ENCODE measurements around the gene NDUFS6. TPM values are rescaled to one million over a fixed set of nuclear protein-coding genes. Genes with fewer than 3 reads are reported as not detected.

The NDUFS6 gene
- total and polyA plus RNA-seq, 2 of the 4 experiments (the other 2 are of a cell fraction), result 10.4 to 69.0 TPM

DNA sequence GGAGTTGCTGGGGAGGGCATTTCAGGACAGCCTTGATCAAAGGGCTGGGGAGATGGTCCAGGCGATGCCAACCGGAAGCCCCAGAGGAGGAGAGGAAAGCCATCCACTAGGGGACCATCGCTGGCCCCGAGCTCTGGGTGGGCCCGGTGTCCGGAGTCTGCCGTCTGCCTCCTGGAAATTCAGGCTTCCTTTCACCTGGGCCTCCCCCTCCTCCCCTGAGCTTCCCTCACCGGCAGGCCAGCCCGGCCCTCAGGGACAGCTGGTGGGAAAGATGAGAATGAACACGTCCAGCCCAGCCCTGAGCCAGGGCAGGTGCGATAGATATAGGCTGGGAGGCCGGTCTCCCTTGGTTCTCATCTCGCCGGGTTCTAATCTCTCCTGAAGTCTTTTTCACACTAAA, 64.3 kb downstream of the NDUFS6 start:
- no peak overlapping the region for H3K27ac ChIP-seq (ENCODE audit: insufficient read depth, low read length)
- H3K18ac ChIP-seq (ENCODE audit: low read depth, low read length), result no peak overlapping the region
- POLR2A ChIA-PET (ENCODE audit: unreplicated experiment), result no interaction called here
- no peak overlapping the region for H3K56ac ChIP-seq (ENCODE audit: extremely low read depth, insufficient read depth, low read length)
- no peak overlapping the region for H4K91ac ChIP-seq (ENCODE audit: insufficient read depth, low read depth, low read length)
- no peaks in the 10 kb centered on the region; the same call in 1 of the 2 replicates for H4K20me1 ChIP-seq (ENCODE audit: insufficient read depth, low read length)
- no peak overlapping the region for H3K4me3 ChIP-seq (ENCODE audit: insufficient read depth, low read depth, low read length)
- no peak overlapping the region for H2BK120ac ChIP-seq (ENCODE audit: low read depth, low read length)
- CTCF ChIA-PET, result interaction anchor here (0.7 kb wide), 1 partner anchor 431 kb away, joined by 3 read pairs; no protein-coding TSS in a partner anchor
- no peak overlapping the region for H3K4me2 ChIP-seq (ENCODE audit: low read depth, low read length)
- H3K9me1 ChIP-seq (ENCODE audit: insufficient read depth, low read length), result no peaks in the 10 kb centered on the region
- no peak overlapping the region for H2BK5ac ChIP-seq (ENCODE audit: low read depth, low read length, poor library complexity, severe bottlenecking)
- in situ Hi-C loops (cut with MboI; ENCODE audit: low sequenced_read_pairs) (no loop called here), dilution Hi-C loops (cut with HindIII; ENCODE audit: low sequenced_read_pairs, unreplicated experiment) (no loop called here), intact Hi-C loops (cut with micrococcal nuclease) (no loop called here)
- H4K8ac ChIP-seq (ENCODE audit: low read depth in 2 of 2, low read length in 2 of 2), result no peak overlapping the region
- H2AK5ac ChIP-seq (ENCODE audit: low read depth, low read length), result no peak overlapping the region
- BruUV-seq (replicated peaks), result no TSS peak
- no peaks in the 10 kb centered on the region for H3K79me1 ChIP-seq (ENCODE audit: low read depth in 1 of 2, low read length in 2 of 2)
- H3K14ac ChIP-seq (replicated peaks; ENCODE audit: low read depth, low read length), result no peak overlapping the region
- H3K4me1 ChIP-seq (ENCODE audit: control insufficient read depth, insufficient read depth, low read length), result no peaks in the 10 kb centered on the region
- H3K23ac ChIP-seq (ENCODE audit: low read depth, low read length), result no peak overlapping the region
- peaks cover 40% of the 10 kb centered on the region for H3K27me3 ChIP-seq (ENCODE audit: control insufficient read depth, insufficient read depth, low read length)
- H4K5ac ChIP-seq (ENCODE audit: low read depth, low read length), result no peak overlapping the region
- no peaks in the 10 kb centered on the region for H3K9me3 ChIP-seq (ENCODE audit: control insufficient read depth, insufficient read depth, low read length)
- H2BK20ac ChIP-seq (ENCODE audit: low read depth, low read length), result no peak overlapping the region
- TF ChIP-seq, protein P1, sequence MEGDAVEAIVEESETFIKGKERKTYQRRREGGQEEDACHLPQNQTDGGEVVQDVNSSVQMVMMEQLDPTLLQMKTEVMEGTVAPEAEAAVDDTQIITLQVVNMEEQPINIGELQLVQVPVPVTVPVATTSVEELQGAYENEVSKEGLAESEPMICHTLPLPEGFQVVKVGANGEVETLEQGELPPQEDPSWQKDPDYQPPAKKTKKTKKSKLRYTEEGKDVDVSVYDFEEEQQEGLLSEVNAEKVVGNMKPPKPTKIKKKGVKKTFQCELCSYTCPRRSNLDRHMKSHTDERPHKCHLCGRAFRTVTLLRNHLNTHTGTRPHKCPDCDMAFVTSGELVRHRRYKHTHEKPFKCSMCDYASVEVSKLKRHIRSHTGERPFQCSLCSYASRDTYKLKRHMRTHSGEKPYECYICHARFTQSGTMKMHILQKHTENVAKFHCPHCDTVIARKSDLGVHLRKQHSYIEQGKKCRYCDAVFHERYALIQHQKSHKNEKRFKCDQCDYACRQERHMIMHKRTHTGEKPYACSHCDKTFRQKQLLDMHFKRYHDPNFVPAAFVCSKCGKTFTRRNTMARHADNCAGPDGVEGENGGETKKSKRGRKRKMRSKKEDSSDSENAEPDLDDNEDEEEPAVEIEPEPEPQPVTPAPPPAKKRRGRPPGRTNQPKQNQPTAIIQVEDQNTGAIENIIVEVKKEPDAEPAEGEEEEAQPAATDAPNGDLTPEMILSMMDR (conservative IDR thresholded peaks at IDR 0.05; ENCODE audit: low read depth, low read length), result no peak
- TF ChIP-seq FOS (IDR thresholded peaks at IDR 0.05; ENCODE audit: low read depth, low read length), result no peak
- TF ChIP-seq MXI1 (IDR thresholded peaks at IDR 0.05; ENCODE audit: borderline replicate concordance, low read depth, low read length), result no peak
- no peak for TF ChIP-seq CEBPB (IDR thresholded peaks at IDR 0.05; ENCODE audit: low read depth, low read length)
- no peak for TF ChIP-seq SMC3 (IDR thresholded peaks at IDR 0.05; ENCODE audit: low read depth, low read length)
- TF ChIP-seq RAD21 (IDR thresholded peaks at IDR 0.05; ENCODE audit: low read length), result no peak
- no peak for TF ChIP-seq MAFK (IDR thresholded peaks at IDR 0.05; ENCODE audit: low read depth, low read length)
- H2BK15ac ChIP-seq (ENCODE audit: low read depth, low read length), result no peak overlapping the region
- H3K36me3 ChIP-seq (ENCODE audit: control insufficient read depth, insufficient read depth, low read length), result no peaks in the 10 kb centered on the region
- H2AK9ac ChIP-seq (replicated peaks; ENCODE audit: low read depth, low read length, poor library complexity), result no peak overlapping the region
- WGBS, 2 experiments (ENCODE audit: extremely low coverage in 2 of 2, insufficient read length in 1 of 2), result no CpG with 5 or more reads among the region's 14 CpGs
- no peak overlapping the region for H3K9ac ChIP-seq (ENCODE audit: low read depth, low read length)
- DNase-seq (no peak), ATAC-seq (ENCODE audit: low read depth) (no peak)
- H3K4ac ChIP-seq (ENCODE audit: low read depth, low read length), result no peak overlapping the region
- H2AFZ ChIP-seq (replicated peaks; ENCODE audit: low read length, poor library complexity), result no peak overlapping the region

Other genes starting within 250 kb of the NDUFS6 start
- 63.9 and 85.9 TPM in 2 replicates for gene MRPL36, start 1.6 kb upstream of the NDUFS6 start, total RNA-seq (2012; rRNA removed)
- 103 and 134 TPM in 2 replicates for gene MRPL36, start 1.6 kb upstream of the NDUFS6 start, polyA plus RNA-seq (2012; rRNA removed)
- not detected in 2 replicates for gene IRX4, start 81.5 kb downstream of the NDUFS6 start, total RNA-seq (2012; rRNA removed)
- gene IRX4, start 81.5 kb downstream of the NDUFS6 start, polyA plus RNA-seq (2012; rRNA removed), result not detected in 2 replicates

Data from IMR-90 (cell line).